Left renal cortex interstitium (tissue), 4 donors: ENCODE data around the gene VSTM5. TPM values are rescaled to one million over a fixed set of nuclear protein-coding genes. Genes with fewer than 3 reads are reported as not detected.
A peak's percentile ranks its signal among the peaks of the same experiment; 100 is the strongest.
"Not testable (repeated sequence)": the region's sequence is repeated elsewhere in the genome, so short reads cannot be mapped to it uniquely, and the experiment has no call there.

Experiments
- DNase-seq, 4 donors: peaks; one replicate each; pipeline ENCODE4 v3.0.0-alpha.2; 2013; ENCODE audit warnings: low read depth in 4 of 4, low spot score in 2 of 4, missing footprints in 1 of 4
- polyA plus RNA-seq, 4 donors: library from polyadenylated mRNA; unstranded; fragments of 120-200 nt; gene quantifications; one replicate each; pipeline ENCODE4 v1.2.1, GENCODE V29; 2013; ENCODE audit not compliant: insufficient read length in 4 of 4

Gene VSTM5
- polyA plus RNA-seq, 4 donors = 1.0 to 2.7 (median 2.0) TPM

GRCh38 chr11:93801366-93801765 lies 49.1 kb downstream of the VSTM5 start:
- DNase-seq = no peak

- no peak for DNase-seq
Measured at GRCh38 chr11:93796441-93797231, 53.8 kb downstream of the VSTM5 start.

GRCh38 chr11:93791493-93791892 lies 58.9 kb downstream of the VSTM5 start:
- no peak for DNase-seq

GRCh38 chr11:93784935-93785360 lies 65.5 kb downstream of the VSTM5 start:
- peak in 1 of 4 donors; percentile 9 for DNase-seq

- peak; percentile 79 to 94 (median 90) for DNase-seq
Measured at GRCh38 chr11:93784145-93784934, 66.1 kb downstream of the VSTM5 start, which contains the start of gene MED17. TSS of gene MED17 (plus strand) at chr11:93784282. CDS start at chr11:93784514, 232 bp downstream.

DNA sequence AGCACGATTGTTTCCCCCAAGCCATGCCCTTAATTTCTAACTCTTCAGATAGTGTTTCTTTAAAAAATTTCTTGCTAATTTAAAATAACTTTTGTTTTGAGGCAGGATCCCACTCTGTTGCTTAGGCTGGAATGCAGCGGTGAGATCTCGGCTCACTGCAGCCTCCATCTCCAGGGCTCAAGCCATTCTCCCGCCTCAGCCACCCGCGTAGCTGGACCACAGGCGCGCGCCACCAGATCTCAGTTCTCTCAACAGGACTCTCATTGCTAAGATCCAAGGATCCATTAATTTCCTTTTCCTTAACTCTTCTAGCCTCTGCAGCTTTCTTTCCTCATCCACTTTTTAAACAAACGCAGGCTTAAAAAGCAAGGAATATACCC lies 66.7 kb downstream of the VSTM5 start:
- no peak for DNase-seq

GRCh38 chr11:93783362-93783761 lies 67.1 kb downstream of the VSTM5 start:
- no peak for DNase-seq

DNA sequence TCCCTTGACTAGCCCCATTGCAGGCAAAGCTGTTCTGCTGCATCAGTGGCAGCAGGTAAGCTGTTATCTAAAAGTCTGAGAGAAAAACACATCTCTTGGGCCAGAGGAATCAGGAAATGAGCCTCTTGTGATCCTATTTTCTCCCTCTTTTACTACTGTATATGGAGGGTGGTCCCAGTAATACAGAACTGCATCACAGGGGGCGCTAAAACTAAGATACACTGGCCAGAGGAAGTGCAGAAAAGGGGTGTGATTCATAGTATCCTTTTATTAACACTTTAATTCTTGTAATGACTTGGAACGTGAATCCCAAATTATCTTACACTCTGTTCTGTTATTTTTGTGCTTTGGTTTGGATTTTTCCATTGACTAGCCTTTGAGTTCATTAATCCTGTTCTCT lies 75.1 kb downstream of the VSTM5 start:
- no peak for DNase-seq

- not testable (repeated sequence) for DNase-seq
Measured at GRCh38 chr11:93774560-93774959, 75.9 kb downstream of the VSTM5 start.

DNA sequence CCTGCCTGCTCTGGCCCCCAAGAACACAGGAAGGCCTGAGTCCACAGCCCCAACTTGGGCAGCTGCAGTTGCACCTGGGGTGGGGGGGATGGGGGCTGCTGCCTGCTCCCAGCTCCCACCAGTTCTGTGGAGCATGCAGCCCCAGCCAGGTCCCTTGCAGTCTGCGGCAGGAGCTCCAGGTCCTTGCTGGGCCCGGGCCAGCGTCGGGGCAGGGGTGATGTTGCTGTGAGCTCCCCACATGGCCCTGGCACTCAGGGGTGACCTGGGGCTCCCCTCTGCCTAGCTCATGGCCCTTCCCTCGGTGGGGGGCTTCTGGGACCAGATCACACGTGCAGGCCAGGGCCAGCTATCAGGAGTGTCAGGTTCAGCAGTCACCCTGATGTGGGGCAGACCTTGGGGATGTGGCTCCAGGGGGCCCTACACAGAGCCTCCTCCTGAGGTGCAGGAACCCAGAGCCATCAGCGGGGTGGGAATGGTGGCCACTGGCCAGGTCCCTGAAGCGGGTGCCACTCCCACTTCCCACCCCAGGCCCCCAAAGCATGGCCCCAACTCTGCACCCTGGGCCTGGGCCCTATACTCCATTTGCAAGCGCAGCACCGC lies 76.7 kb downstream of the VSTM5 start:
- DNase-seq = no peak

GRCh38 chr11:93773045-93773477 lies 77.4 kb downstream of the VSTM5 start:
- DNase-seq = no peak

DNA sequence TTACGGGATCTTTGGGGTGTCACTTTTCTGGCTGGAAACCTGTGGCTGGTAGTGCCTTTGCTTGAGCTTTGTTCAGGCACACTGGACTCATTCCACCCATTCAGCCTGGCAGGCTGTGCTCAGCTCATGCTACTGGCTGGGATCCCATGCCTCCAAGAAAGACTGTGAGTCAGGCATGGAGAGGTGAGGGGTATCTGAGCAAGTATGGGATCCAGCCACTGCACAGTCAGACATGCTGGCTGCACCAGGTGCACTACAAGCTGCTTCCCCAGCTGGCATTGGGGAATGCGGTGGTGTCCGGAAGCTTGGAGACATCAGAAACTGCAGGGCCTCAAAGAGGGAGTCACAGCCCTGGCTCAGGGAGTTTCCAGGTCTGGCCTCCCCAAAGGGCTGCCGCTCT lies 78.3 kb downstream of the VSTM5 start:
- DNase-seq = no peak

DNA sequence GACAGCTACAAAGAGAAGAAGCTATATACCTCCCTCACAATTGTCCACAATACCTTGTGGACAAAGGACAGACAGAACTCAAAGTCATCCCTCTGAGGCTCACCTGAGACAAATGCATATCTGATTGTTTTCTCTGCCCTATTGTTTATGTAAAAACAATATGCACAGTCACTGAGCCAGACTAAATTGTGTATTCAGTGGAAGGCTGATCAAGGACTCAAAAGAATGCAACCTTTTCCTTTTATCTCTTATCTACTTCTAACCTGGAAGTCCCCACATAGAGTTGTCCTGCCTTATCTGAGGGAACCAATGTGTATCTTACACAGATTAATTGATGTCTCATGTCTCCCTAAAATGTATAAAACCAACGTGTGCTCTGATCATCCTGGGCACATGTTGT lies 80.3 kb downstream of the VSTM5 start:
- no peak for DNase-seq

Other genes with a start within 250 kb of the VSTM5 start
- gene CEP295, start 188.9 kb downstream of the VSTM5 start, polyA plus RNA-seq = 10 to 100 TPM; 17.3 to 23.7 (median 22.7) TPM
- 100 to 1,000 TPM; 102 to 191 (median 137) TPM for gene TAF1D, start 109.1 kb downstream of the VSTM5 start, polyA plus RNA-seq
- gene C11orf54, start 108.9 kb downstream of the VSTM5 start, polyA plus RNA-seq = 100 to 1,000 TPM; 160 to 234 (median 180) TPM
- 10 to 100 TPM; 31.1 to 49.1 (median 45.9) TPM for gene MED17, start 66.3 kb downstream of the VSTM5 start, polyA plus RNA-seq
- under 1 TPM in 3 of 4 donors, not detected in 1; 0.10 to 0.30 (median 0.14) TPM for gene HEPHL1, start 170.7 kb upstream of the VSTM5 start, polyA plus RNA-seq